Fibroblast of skin of back (primary cell): ENCODE measurements around the gene PDE11A. TPM values are rescaled to one million over a fixed set of nuclear protein-coding genes. Genes with fewer than 3 reads are reported as not detected.
"Not testable (repeated sequence)": the region's sequence is repeated elsewhere in the genome, so short reads cannot be mapped to it uniquely, and the experiment has no call there.

Source experiments
- DNase-seq: peaks from one replicate; pipeline ENCODE4 v3.0.0-alpha.2; 2013
- polyA plus RNA-seq, 2 experiments: library from polyadenylated mRNA; unstranded; fragments of 120-200 nt; gene quantifications; one replicate each; pipeline ENCODE4 v1.2.1, GENCODE V29; 2013; ENCODE audit not compliant: insufficient read length in 2 of 2

Gene PDE11A
- polyA plus RNA-seq (2013, experiment 1 of 2; ENCODE audit: insufficient read length): 0.08 TPM
- 0.22 TPM for polyA plus RNA-seq (2013, experiment 2 of 2; ENCODE audit: insufficient read length)

GRCh38 chr2:178072383-178073301 lies at the start of gene PDE11A:
TSS of gene PDE11A (minus strand) at chr2:178072777. CDS start at chr2:178072437, 340 bp downstream.
- peak; percentile 86 for DNase-seq

DNA sequence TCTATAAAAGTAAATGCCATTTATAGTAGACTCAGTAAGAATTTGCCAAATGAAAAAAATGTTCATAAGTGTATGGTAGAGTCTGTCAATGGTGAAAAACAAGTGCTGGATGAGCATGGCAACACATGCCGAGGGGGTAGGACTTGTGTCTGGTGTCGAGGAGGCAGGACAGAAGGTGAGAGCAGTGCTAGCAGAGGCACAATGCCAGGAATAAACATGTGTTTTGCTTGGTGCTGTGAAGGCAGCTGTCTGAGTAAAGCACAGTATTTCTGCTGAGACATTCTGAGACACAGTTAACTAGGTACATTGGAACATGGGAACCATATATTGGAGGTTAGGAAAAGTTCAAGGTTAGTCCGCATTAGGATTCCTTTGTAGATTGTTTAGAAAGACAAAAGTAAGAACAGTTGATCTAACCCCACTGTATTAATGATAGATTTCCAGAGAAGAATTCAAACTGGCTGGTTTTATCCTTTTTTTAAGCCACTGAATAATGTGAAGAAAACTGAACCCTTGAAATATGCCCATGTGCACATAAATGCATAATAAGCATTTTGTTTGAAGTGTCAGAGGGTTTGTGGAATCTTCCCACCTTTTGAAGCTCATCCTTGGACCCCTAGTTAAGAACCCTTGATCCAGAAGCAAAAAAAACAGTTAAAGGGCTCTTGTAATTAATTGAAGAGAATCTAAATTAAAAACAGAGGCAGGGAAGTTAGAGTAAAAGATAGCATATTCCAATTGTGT lies 46.8 kb upstream of the PDE11A start:
- DNase-seq: no peak

GRCh38 chr2:178117725-178118124 lies 45.1 kb upstream of the PDE11A start:
- no peak for DNase-seq

GRCh38 chr2:178115271-178115670 lies 42.7 kb upstream of the PDE11A start:
- DNase-seq: no peak

- no peak for DNase-seq
These were observed 41.9 kb upstream of the PDE11A start for GRCh38 chr2:178114462-178114861.

GRCh38 chr2:178112202-178113152 lies 39.9 kb upstream of the PDE11A start, which contains the start of gene RBM45:
TSS of gene RBM45 (plus strand) at chr2:178112437. CDS start at chr2:178112547, 110 bp downstream.
- peak; percentile 90 for DNase-seq

DNA sequence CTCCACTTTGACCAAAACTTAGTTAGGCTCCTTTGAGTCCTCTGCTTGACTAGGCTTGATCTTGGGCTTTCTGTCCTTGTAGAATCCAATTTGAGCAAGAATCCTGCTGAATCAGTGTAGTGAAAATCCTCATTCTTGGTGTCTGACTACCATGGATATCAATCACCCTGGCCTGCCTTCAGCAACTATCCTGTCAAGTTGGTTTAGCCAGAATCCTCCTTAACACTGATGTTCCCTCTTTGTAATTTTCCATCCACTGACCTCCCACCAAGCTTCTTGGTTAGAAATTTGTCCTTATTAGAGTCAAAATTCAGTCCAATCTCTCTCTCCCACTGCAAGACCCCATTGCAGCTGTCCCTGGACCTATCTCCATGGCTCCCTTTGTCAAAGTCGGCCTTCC lies 39.2 kb upstream of the PDE11A start:
- no peak for DNase-seq

GRCh38 chr2:178110681-178111080 lies 38.1 kb upstream of the PDE11A start:
- DNase-seq: no peak

- DNase-seq: peak; percentile 42
These were observed 37.2 kb upstream of the PDE11A start for GRCh38 chr2:178109813-178110212.

DNA sequence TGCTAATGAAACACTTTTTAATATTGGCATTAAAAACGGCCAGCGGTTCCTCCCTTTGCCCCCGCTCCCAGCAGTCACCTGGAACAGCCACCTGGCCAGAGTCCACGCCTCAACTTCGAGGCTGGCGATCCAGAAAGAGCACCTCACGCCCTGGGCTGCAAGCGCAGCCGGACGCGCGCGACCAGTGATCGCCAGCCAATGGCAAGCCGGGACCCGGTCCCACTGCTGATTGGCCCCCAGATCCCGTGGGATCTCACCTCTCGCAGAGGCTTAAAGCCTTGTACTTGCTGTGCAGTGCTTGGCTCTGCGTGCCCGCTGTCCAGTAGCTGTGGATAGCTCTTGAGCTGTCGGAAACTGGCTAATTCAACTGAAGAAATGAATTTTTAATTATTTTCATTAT lies 35.6 kb upstream of the PDE11A start:
- no peak for DNase-seq

DNA sequence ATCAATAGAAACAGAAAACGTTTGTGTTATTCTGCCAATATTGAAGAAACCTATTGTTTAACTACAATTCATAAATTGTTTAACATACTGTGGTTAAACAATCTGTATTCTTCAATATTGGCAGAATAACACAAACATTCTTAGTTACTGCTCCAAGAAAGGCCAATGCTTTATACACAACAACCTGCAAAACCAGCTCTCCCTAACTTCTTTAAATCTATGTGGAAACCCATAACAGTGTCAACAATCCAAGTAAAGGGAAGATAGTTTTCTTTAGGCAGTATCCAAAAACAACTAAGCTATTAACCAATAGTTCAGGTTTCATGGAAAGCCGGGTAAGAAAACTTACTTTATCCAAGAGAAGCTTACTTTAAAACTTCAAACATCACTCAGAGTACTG lies 33.5 kb upstream of the PDE11A start:
- DNase-seq: no peak

DNA sequence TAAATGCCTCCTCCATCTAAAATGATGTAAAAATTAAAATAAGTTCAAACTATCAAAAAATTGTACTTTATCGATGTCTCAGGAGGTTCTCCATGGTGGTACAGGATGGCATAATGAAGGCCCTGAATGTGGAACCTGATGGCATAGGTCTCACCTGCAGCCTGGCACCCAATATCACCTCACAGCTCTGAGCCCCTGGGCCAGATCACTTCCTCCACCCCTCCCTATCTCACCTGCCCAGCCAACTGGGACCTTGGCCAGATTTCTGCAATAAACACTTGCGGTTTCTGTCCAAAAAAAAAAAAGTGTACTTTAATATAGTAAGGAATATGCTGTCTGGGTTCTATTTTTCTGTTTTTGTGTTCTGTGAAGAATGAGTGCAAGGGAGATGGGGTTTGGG lies 33.0 kb upstream of the PDE11A start:
- no peak for DNase-seq

DNA sequence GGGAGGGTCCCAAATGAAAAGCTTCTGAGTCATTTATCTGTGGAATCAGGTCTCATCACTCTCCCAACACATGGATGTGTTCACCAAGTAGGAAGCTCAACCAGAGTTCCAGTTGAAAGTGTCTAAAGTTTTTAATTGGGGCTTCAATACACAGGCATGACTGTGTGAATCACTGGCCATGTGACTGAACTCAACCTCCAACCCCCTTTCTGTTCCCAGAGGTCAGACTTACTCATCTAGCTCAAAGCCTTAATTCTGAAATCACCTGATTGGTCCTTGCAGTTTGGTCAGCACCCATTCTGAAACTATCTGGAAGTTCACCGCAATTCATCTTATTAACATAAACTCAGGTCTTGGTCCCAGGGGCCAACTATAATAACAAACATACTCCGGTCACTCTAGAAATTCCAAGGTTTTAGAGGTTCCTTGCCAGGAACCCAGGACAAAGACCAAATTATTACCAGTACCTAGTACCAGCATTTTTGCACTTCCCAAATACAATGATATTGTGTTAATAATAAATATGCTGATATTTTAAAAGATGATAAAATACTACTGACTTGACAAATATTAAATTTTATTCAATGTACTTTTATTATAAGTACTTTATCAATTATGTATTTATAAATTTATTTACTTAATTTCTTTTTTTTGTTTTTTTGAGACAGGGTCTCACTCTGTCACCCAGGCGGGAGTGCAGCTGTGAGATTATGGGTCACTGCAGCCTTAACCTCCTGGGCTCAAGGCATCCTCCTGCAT lies 28.9 kb upstream of the PDE11A start:
- DNase-seq: peak; percentile 2

GRCh38 chr2:178093471-178093870 lies 20.9 kb upstream of the PDE11A start:
- no peak for DNase-seq

- no peak for DNase-seq
These were observed 16.2 kb upstream of the PDE11A start for GRCh38 chr2:178088774-178089270.

- DNase-seq: no peak
These were observed 11.7 kb upstream of the PDE11A start for GRCh38 chr2:178084273-178084672.

- DNase-seq: no peak
These were observed 9.9 kb upstream of the PDE11A start for GRCh38 chr2:178082408-178083045.

DNA sequence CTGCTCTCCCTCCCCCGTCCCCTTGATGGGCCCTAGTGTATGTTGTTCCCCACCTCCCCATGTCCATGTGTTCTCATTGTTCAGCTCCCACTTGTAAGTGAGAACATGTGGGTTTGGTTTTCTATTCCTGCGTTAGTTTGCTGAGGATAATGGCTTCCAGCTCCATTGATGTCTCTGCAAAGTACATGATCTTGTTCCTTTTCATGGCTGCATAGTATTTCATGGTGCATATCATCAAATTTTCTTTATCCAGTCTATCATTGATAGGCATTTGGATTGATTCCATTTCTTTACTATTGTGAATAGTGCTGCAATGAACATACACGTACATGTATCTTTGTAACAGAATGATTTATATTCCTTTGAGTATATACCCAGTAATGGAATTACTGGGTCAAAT lies 6.7 kb upstream of the PDE11A start:
- DNase-seq: not testable (repeated sequence)

DNA sequence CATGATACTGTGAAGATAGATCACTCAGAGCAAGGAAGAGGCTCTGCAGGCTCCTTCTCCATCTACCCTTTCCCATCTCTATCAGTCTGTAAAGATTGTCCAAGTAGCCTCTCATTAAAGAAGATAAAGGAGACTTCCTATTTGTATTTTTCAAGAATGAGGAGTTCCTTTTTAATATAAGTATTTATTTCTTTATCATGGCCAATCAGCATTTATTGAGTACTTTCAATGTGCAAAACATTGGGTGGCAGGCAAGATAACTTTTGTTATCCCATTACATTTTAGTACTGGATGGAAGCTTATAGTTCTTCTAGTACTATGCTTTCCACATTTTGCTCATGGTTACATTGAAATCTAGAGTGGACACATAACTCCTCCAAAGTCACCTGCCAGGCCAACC lies 3.6 kb upstream of the PDE11A start:
- no peak for DNase-seq

- DNase-seq: peak; percentile 3
These were observed 2.4 kb upstream of the PDE11A start for GRCh38 chr2:178075006-178075326.
